Endothelial cell of umbilical vein (primary cell): ENCODE data around the gene NFYC. TPM values are rescaled to one million over a fixed set of nuclear protein-coding genes. Genes with fewer than 3 reads are reported as not detected.

Experiments used
- BruUV-seq: library from RNA; stranded (reverse); fragments of 400-500 nt; replicated peaks from 2 replicates; lab custom pipeline; 2021; lab: Mats Ljungman, UMichigan
- CTCF ChIA-PET: fragments of 300-600, 350-600 bp; sonication (Branson Sonifier 250); formaldehyde crosslinking; loops from one replicate; lab custom pipeline; 2021; ENCODE audit warnings: antibody characterized with exemption, inconsistent platforms; lab: Charles Lee
- POLR2A ChIA-PET: fragments of 300-600, 350-600 bp; sonication (Branson Sonifier 250); formaldehyde crosslinking; loops from one replicate; lab custom pipeline; 2021; ENCODE audit warnings: antibody characterized with exemption, inconsistent platforms; lab: Charles Lee
- DNase-seq: peaks from one replicate; pipeline ENCODE4 v3.0.0-alpha.2; 2011; ENCODE audit warnings: low read depth, low spot score
- FAIRE-seq: peaks from 2 replicates; lab custom pipeline; 2011; peaks lifted over from hg19 to GRCh38; lab: Jason Lieb, UNC
- H2AFZ ChIP-seq: 2 replicates; pipeline ENCODE4 v1.6.0; 2012; ENCODE audit warnings: low read depth, low read length, control low read depth, inconsistent platforms
- H3K27ac ChIP-seq: 2 replicates; pipeline ENCODE4 v1.5.1; 2011; ENCODE audit warnings: low read depth, mild to moderate bottlenecking, control low read depth, low read length, moderate library complexity; ENCODE audit not compliant: insufficient read depth
- H3K27me3 ChIP-seq, 2 experiments: 2 replicates each; pipeline versions ENCODE4 v1.6.0 to v1.6.1; 2011; ENCODE audit warnings: low read length in 2 of 2, mixed read lengths in 1 of 2; ENCODE audit not compliant: control insufficient read depth in 2 of 2, insufficient read depth in 2 of 2
- H3K36me3 ChIP-seq, 2 experiments: 2 replicates in 1 of 2; 3 replicates in 1 of 2; pipeline ENCODE4 v1.5.1; 2011; ENCODE audit warnings: low read length in 2 of 2, mild to moderate bottlenecking in 1 of 2, moderate library complexity in 1 of 2; ENCODE audit not compliant: control insufficient read depth in 2 of 2, insufficient read depth in 2 of 2; ENCODE audit errors: extremely low read depth in 1 of 2
- H3K4me1 ChIP-seq: 3 replicates; pipeline ENCODE4 v1.5.1; 2011; ENCODE audit warnings: mild to moderate bottlenecking, low read length; ENCODE audit not compliant: control insufficient read depth, insufficient read depth; ENCODE audit errors: extremely low read depth
- H3K4me2 ChIP-seq: 2 replicates; pipeline ENCODE4 v1.6.1; 2011; ENCODE audit warnings: low read length, control low read depth, mixed read lengths; ENCODE audit not compliant: insufficient read depth
- H3K4me3 ChIP-seq, 3 experiments: fragments of 200-600 bp in 1 of 3; sonication (generic), shearing (Covaris generic) in 1 of 3; replicated peaks in 1 of 3; 2 replicates each; pipeline ENCODE4 v1.5.1; 2011 to 2016; ENCODE audit warnings: control low read depth in 3 of 3, low read length in 3 of 3, mild to moderate bottlenecking in 2 of 3, inconsistent platforms in 1 of 3, low read depth in 1 of 3, moderate library complexity in 1 of 3; ENCODE audit not compliant: insufficient read depth in 1 of 3
- H3K79me2 ChIP-seq: 2 replicates; pipeline ENCODE4 v1.6.0; 2012; ENCODE audit warnings: low read length, inconsistent platforms; ENCODE audit not compliant: control insufficient read depth, insufficient read depth
- H3K9ac ChIP-seq: replicated peaks from 2 replicates; pipeline ENCODE3; 2011; ENCODE audit warnings: low read length, control low read depth; ENCODE audit not compliant: insufficient read depth; ENCODE audit errors: extremely low read depth
- H3K9me1 ChIP-seq: replicated peaks from 3 replicates; pipeline ENCODE4 v1.6.0; 2011; ENCODE audit warnings: mild to moderate bottlenecking, low read length; ENCODE audit not compliant: control insufficient read depth, insufficient read depth; ENCODE audit errors: extremely low read depth
- H3K9me3 ChIP-seq: replicated peaks from 2 replicates; pipeline ENCODE4 v1.5.1; 2012; ENCODE audit warnings: low read length, inconsistent platforms; ENCODE audit not compliant: control insufficient read depth, insufficient read depth
- H4K20me1 ChIP-seq: replicated peaks from 2 replicates; pipeline ENCODE3; 2011; ENCODE audit warnings: mild to moderate bottlenecking, low read length; ENCODE audit not compliant: control insufficient read depth, insufficient read depth; ENCODE audit errors: extremely low read depth
- CTCF ChIP-seq, 2 donors: IDR thresholded peaks; 1 replicate in 1 of 2; 2 replicates in 1 of 2; pipeline ENCODE4 v1.5.1; 2011; ENCODE audit warnings: low read length in 2 of 2, mild to moderate bottlenecking in 2 of 2, moderate library complexity in 2 of 2, control low read depth in 1 of 2, inconsistent platforms in 1 of 2, low read depth in 1 of 2; ENCODE audit not compliant: insufficient read depth in 1 of 2; ENCODE audit errors: extremely low read depth in 1 of 2
- EZH2 ChIP-seq: IDR thresholded peaks from 2 replicates; pipeline ENCODE4 v1.6.1; 2012; ENCODE audit warnings: borderline replicate concordance, low read depth, mild to moderate bottlenecking, moderate library complexity, low read length, inconsistent platforms; ENCODE audit not compliant: severe bottlenecking
- FOS ChIP-seq: IDR thresholded peaks from 2 replicates; pipeline ENCODE4 v1.6.1; 2011; ENCODE audit warnings: mild to moderate bottlenecking, low read length, moderate library complexity, borderline replicate concordance; ENCODE audit not compliant: insufficient read depth
- GATA2 ChIP-seq: IDR thresholded peaks from 2 replicates; pipeline ENCODE4 v1.7.0; 2011; ENCODE audit warnings: low read depth, mild to moderate bottlenecking, moderate library complexity, mixed read lengths, low read length; ENCODE audit not compliant: insufficient read length, insufficient read depth
- JUN ChIP-seq: IDR thresholded peaks from 2 replicates; pipeline ENCODE4 v1.6.1; 2011; ENCODE audit warnings: borderline replicate concordance, low read depth; ENCODE audit not compliant: insufficient read length, insufficient read depth
- MAX ChIP-seq: IDR thresholded peaks from 2 replicates; pipeline ENCODE4 v1.6.1; 2011; ENCODE audit not compliant: insufficient read depth, insufficient read length
- MYC ChIP-seq: IDR thresholded peaks from one replicate; pipeline ENCODE4 v1.6.1; 2011; ENCODE audit warnings: mild to moderate bottlenecking, low read depth, low read length
- POLR2A ChIP-seq: IDR thresholded peaks from 2 replicates; pipeline ENCODE4 v1.6.1; 2012; ENCODE audit warnings: low read depth, mild to moderate bottlenecking, control low read depth, low read length
- POLR2AphosphoS5 ChIP-seq: IDR thresholded peaks from 2 replicates; pipeline ENCODE4 v1.6.1; 2012; ENCODE audit warnings: low read depth, mild to moderate bottlenecking, control low read depth, low read length, moderate library complexity; ENCODE audit not compliant: insufficient read depth
- dilution Hi-C: fragments of 300-500 bp; cut with MboI; formaldehyde crosslinking; loops from one replicate; pipeline ENCODE4 v1.15.0; 2019; ENCODE audit warnings: low sequenced_read_pairs; ENCODE audit not compliant: extremely low pct_ligation_motif_present
- intact Hi-C: fragments of 100-400 bp; cut with micrococcal nuclease; formaldehyde crosslinking; loops from one replicate; pipeline ENCODE4 v1.10.0; 2022
- polyA plus RNA-seq, 4 experiments: library from polyadenylated mRNA; depleted of rRNA in 3 of 4; stranded (reverse) in 3 of 4; unstranded in 1 of 4; fragments of >200 nt; gene quantifications; 2 replicates each; pipeline versions ENCODE4 v1.2.1 to v1.2.3, GENCODE V29; 2011 to 2012; ENCODE audit warnings: missing spikeins in 1 of 4
- total RNA-seq: library from RNA; stranded (reverse); gene quantifications from 2 replicates; pipeline ENCODE4 v1.2.3, GENCODE V29; 2021

Gene NFYC
- total and polyA plus RNA-seq, 2 donors (not counting 3 experiments of a cell fraction or from before 2014, with no cell fraction given), result 51.1 to 81.7 TPM

GRCh38 chr1:40788561-40789341 is 97.2 kb downstream of the NFYC start:
- Histone ChIP-seq H2AFZ (no peak overlapping the region), H4K20me1 (no peaks in the 10 kb centered on the region), H3K9ac (no peak overlapping the region), H3K4me3 (no peak overlapping the region), H3K36me3 (no peaks in the 10 kb centered on the region), H3K27me3 (peaks cover 7 to 20% of the 10 kb centered on the region in 2 experiments), H3K4me2 (no peak overlapping the region), H3K79me2 (no peaks in the 10 kb centered on the region), H3K4me1 (no peaks in the 10 kb centered on the region), H3K9me3 (no peaks in the 10 kb centered on the region), H3K27ac (no peak overlapping the region), H3K9me1 (no peaks in the 10 kb centered on the region)
- no peak for DNase-seq
- no peak for FAIRE-seq
- BruUV-seq, result no TSS peak
- ChIA-PET POLR2A (no interaction called here), CTCF (interaction anchor here (1.7 kb wide), 1 partner anchor 14 kb away, joined by 7 read pairs; no protein-coding TSS in a partner anchor)
- TF ChIP-seq CTCF (IDR thresholded peaks at IDR 0.05; ENCODE audit: extremely low read depth in 1 of 2, insufficient read depth in 1 of 2, low read depth in 1 of 2, low read length in 2 of 2) (no peak), MAX (no peak), POLR2A (no peak), EZH2 (no peak), POLR2AphosphoS5 (no peak), MYC (no peak), FOS (no peak), GATA2 (no peak), JUN (no peak)
- dilution Hi-C loops, result no loop called here
- intact Hi-C loops, result no loop called here
